Thyroid gland (tissue), 4 donors: ENCODE data around the gene FANCC. TPM values are rescaled to one million over a fixed set of nuclear protein-coding genes. Genes with fewer than 3 reads are reported as not detected.
"Not testable (repeated sequence)": the region's sequence is repeated elsewhere in the genome, so short reads cannot be mapped to it uniquely, and the experiment has no call there.

Source experiments
- DNase-seq, 2 donors: peaks; one replicate each; pipeline ENCODE4 v3.0.0-alpha.2; 2019
- H3K27ac ChIP-seq, 3 donors: fragments of 200-600 bp; sonication (generic); 1 replicate in 2 of 3; 2 replicates in 1 of 3; pipeline ENCODE4 v1.5.1; 2016 to 2019; ENCODE audit warnings: mild to moderate bottlenecking in 1 of 3, moderate library complexity in 1 of 3
- H3K27me3 ChIP-seq: fragments of 200-600 bp; sonication (generic); one replicate; pipeline ENCODE4 v1.5.1; 2019
- H3K36me3 ChIP-seq, 2 donors: fragments of 200-600 bp; sonication (generic); one replicate each; pipeline ENCODE4 v1.5.1; 2016 to 2019
- H3K4me1 ChIP-seq, 2 donors: fragments of 200-600 bp; sonication (generic); one replicate each; pipeline ENCODE4 v1.5.1; 2017 to 2019
- H3K4me3 ChIP-seq, 3 donors: fragments of 200-600 bp; sonication (generic); replicated peaks in 1 of 3; 1 replicate in 2 of 3; 2 replicates in 1 of 3; pipeline ENCODE4 v1.5.1; 2016; ENCODE audit warnings: mild to moderate bottlenecking in 1 of 3
- H3K9me3 ChIP-seq: fragments of 200-600 bp; sonication (generic); one replicate; pipeline ENCODE4 v1.5.1; 2017
- CTCF ChIP-seq, 6 experiments: fragments of 200-600 bp in 3 of 6; fragments of 450-650 bp in 3 of 6; sonication (generic) in 3 of 6; IDR thresholded peaks; one replicate each; pipeline ENCODE4 v1.5.1; 2016 to 2019; ENCODE audit warnings: antibody characterized with exemption in 6 of 6, mild to moderate bottlenecking in 2 of 6, inconsistent platforms in 1 of 6, moderate library complexity in 1 of 6
- POLR2A ChIP-seq, 2 donors: fragments of 450-650 bp; IDR thresholded peaks; one replicate each; pipeline ENCODE4 v1.6.1; 2017; ENCODE audit warnings: antibody characterized with exemption in 2 of 2, mild to moderate bottlenecking in 2 of 2, moderate library complexity in 1 of 2
- WGBS, 2 donors: methylation state at CpG; one replicate each; pipeline ENCODE4 v1.1.5; 2017; 5-methylcytosine and 5-hydroxymethylcytosine counted together
- intact Hi-C: fragments of 100-400 bp; cut with DNase I; formaldehyde crosslinking; loops from one replicate; pipeline ENCODE4 v1.15.1; 2023
- total RNA-seq, 4 donors: library from RNA; depleted of rRNA; stranded (reverse); fragments of >200 nt; gene quantifications; one replicate each; pipeline ENCODE4 v1.2.3, GENCODE V29; 2016

Gene FANCC
- total RNA-seq, 4 donors from 2014 or later, result 13.9 to 15.0 (median 14.2) TPM

- Histone ChIP-seq H3K27ac (peak overlapping the region in 1 of 3 donors; percentile 32), H3K4me1 (peaks cover 18 to 21% of the 10 kb centered on the region in 2 donors), H3K36me3 (no peaks in the 10 kb centered on the region), H3K9me3 (no peaks in the 10 kb centered on the region), H3K4me3 (no peak overlapping the region), H3K27me3 (no peaks in the 10 kb centered on the region)
- TF ChIP-seq CTCF (IDR thresholded peaks at IDR 0.05), result no peak
- no peak for TF ChIP-seq POLR2A (IDR thresholded peaks at IDR 0.05)
- DNase-seq, result no peak
- 84 to 90% methylated on average over 3 of the region's 3 CpGs for WGBS, 2 donors
- intact Hi-C loops, result no loop called here
Measured at GRCh38 chr9:95297316-95297715, 20.2 kb downstream of the FANCC start.

GRCh38 chr9:95296761-95297160 lies 20.7 kb downstream of the FANCC start:
- intact Hi-C loops, result no loop called here
- H3K9me3 ChIP-seq, result no peaks in the 10 kb centered on the region
- no peaks in the 10 kb centered on the region for H3K36me3 ChIP-seq
- peaks cover 18 to 21% of the 10 kb centered on the region in 2 donors for H3K4me1 ChIP-seq
- H3K4me3 ChIP-seq, result no peak overlapping the region
- 66 to 86% methylated on average over 1 of the region's 1 CpG for WGBS, 2 donors
- TF ChIP-seq POLR2A (IDR thresholded peaks at IDR 0.05) (no peak), CTCF (IDR thresholded peaks at IDR 0.05) (no peak)
- DNase-seq, result no peak
- peak overlapping the region in 2 of 3 donors; percentile 32 to 33 for H3K27ac ChIP-seq
- no peaks in the 10 kb centered on the region for H3K27me3 ChIP-seq

- H3K27me3 ChIP-seq, intact Hi-C loops, H3K36me3 ChIP-seq, H3K27ac ChIP-seq, H3K4me3 ChIP-seq, H3K9me3 ChIP-seq, DNase-seq: not testable (repeated sequence)
- WGBS, 2 donors, result 92 to 94% methylated on average over 6 of the region's 6 CpGs
- peaks cover 17 to 18% of the 10 kb centered on the region in 2 donors for H3K4me1 ChIP-seq
Measured at GRCh38 chr9:95293296-95293695, 24.2 kb downstream of the FANCC start.

- 88 to 96% methylated on average over 25 to 39 of the region's 41 CpGs for WGBS, 2 donors
- Histone ChIP-seq H3K4me3 (no peak overlapping the region), H3K36me3 (no peaks in the 10 kb centered on the region), H3K9me3 (no peaks in the 10 kb centered on the region), H3K4me1 (peaks cover 9 to 12% of the 10 kb centered on the region in 2 donors), H3K27ac (no peak overlapping the region), H3K27me3 (no peaks in the 10 kb centered on the region)
- intact Hi-C loops, result no loop called here
- no peak for DNase-seq
- TF ChIP-seq CTCF (IDR thresholded peaks at IDR 0.05), result no peak
- TF ChIP-seq POLR2A (IDR thresholded peaks at IDR 0.05), result no peak
Measured at GRCh38 chr9:95292226-95292625, 25.3 kb downstream of the FANCC start.

- TF ChIP-seq CTCF (IDR thresholded peaks at IDR 0.05) (no peak), POLR2A (IDR thresholded peaks at IDR 0.05) (no peak)
- Histone ChIP-seq H3K36me3 (no peaks in the 10 kb centered on the region), H3K4me3 (no peak overlapping the region), H3K27me3 (no peaks in the 10 kb centered on the region), H3K9me3 (no peaks in the 10 kb centered on the region), H3K4me1 (peaks cover 0 to 7% of the 10 kb centered on the region in 2 donors), H3K27ac (no peak overlapping the region)
- DNase-seq, result no peak
- intact Hi-C loops, result no loop called here
- WGBS, 2 donors, result 66 to 70% methylated on average over 2 of the region's 2 CpGs
Measured at GRCh38 chr9:95286151-95286550, 31.4 kb downstream of the FANCC start.

- H3K27me3 ChIP-seq, result no peaks in the 10 kb centered on the region
- DNase-seq, result no peak
- no peak overlapping the region for H3K4me3 ChIP-seq
- no peaks in the 10 kb centered on the region for H3K9me3 ChIP-seq
- WGBS, 2 donors, result 68 to 80% methylated on average over 1 of the region's 1 CpG
- H3K4me1 ChIP-seq, result peaks cover 0 to 7% of the 10 kb centered on the region in 2 donors
- TF ChIP-seq CTCF (IDR thresholded peaks at IDR 0.05) (no peak), POLR2A (IDR thresholded peaks at IDR 0.05) (no peak)
- no peak overlapping the region for H3K27ac ChIP-seq
- no peaks in the 10 kb centered on the region for H3K36me3 ChIP-seq
- intact Hi-C loops, result no loop called here
Measured at GRCh38 chr9:95285307-95285706, 32.2 kb downstream of the FANCC start.
